Hepatocyte (in vitro differentiated cells): ENCODE results near the gene ALAD. TPM values are rescaled to one million over a fixed set of nuclear protein-coding genes. Genes with fewer than 3 reads are reported as not detected.
"Not testable (repeated sequence)": the region's sequence is repeated elsewhere in the genome, so short reads cannot be mapped to it uniquely, and the experiment has no call there.

Experiments
- DNase-seq: peaks from one replicate; pipeline ENCODE4 v3.0.0-alpha.2; 2016; ENCODE audit warnings: low spot score
- H2AFZ ChIP-seq: fragments of 200-600 bp; sonication (generic); 2 replicates; pipeline ENCODE4 v1.6.0; 2016; ENCODE audit warnings: antibody characterized with exemption, mild to moderate bottlenecking
- H3K27ac ChIP-seq: fragments of 200-600 bp; sonication (generic); 2 replicates; pipeline ENCODE4 v1.5.1; 2016; ENCODE audit warnings: mild to moderate bottlenecking
- H3K27me3 ChIP-seq: fragments of 200-600 bp; sonication (generic); 2 replicates; pipeline ENCODE4 v1.6.1; 2016
- H3K36me3 ChIP-seq: fragments of 200-600 bp; sonication (generic); replicated peaks from 2 replicates; pipeline ENCODE4 v1.5.1; 2016; ENCODE audit warnings: low read depth; ENCODE audit not compliant: insufficient read depth
- H3K4me1 ChIP-seq: fragments of 200-600 bp; sonication (generic); 2 replicates; pipeline ENCODE4 v1.5.1; 2016; ENCODE audit warnings: mild to moderate bottlenecking, moderate library complexity; ENCODE audit not compliant: insufficient read depth
- H3K4me2 ChIP-seq: fragments of 200-600 bp; sonication (generic); 2 replicates; pipeline ENCODE4 v1.6.0; 2016
- H3K4me3 ChIP-seq: fragments of 200-600 bp; sonication (generic); 2 replicates; pipeline ENCODE4 v1.5.1; 2016; ENCODE audit warnings: mild to moderate bottlenecking
- H3K79me2 ChIP-seq: fragments of 200-600 bp; sonication (generic); 2 replicates; pipeline ENCODE4 v1.6.0; 2017; ENCODE audit warnings: mild to moderate bottlenecking
- H3K9me2 ChIP-seq: fragments of 200-600 bp; sonication (generic); replicated peaks from 2 replicates; pipeline ENCODE4 v1.6.0; 2017; ENCODE audit warnings: mild to moderate bottlenecking; ENCODE audit not compliant: insufficient read depth
- H3K9me3 ChIP-seq: fragments of 200-600 bp; sonication (generic); 2 replicates; pipeline ENCODE4 v1.5.1; 2016; ENCODE audit warnings: low read depth, mild to moderate bottlenecking
- H4K20me1 ChIP-seq: fragments of 200-600 bp; sonication (generic); 2 replicates; pipeline ENCODE4 v1.6.0; 2016; ENCODE audit warnings: mild to moderate bottlenecking; ENCODE audit not compliant: insufficient read depth, poor library complexity, severe bottlenecking
- EZH2 ChIP-seq: fragments of 200-600 bp; sonication (generic); IDR thresholded peaks from 2 replicates; pipeline ENCODE4 v1.6.1; 2016; ENCODE audit warnings: antibody characterized with exemption, mild to moderate bottlenecking, borderline replicate concordance
- EZH2phosphoT487 ChIP-seq: fragments of 200-600 bp; sonication (generic); IDR thresholded peaks from one replicate; pipeline ENCODE4 v1.6.1; 2018; ENCODE audit warnings: antibody characterized with exemption, mild to moderate bottlenecking, low read depth, moderate library complexity; ENCODE audit not compliant: unreplicated experiment, severe bottlenecking
- WGBS: methylation state at CpG from one replicate; pipeline ENCODE4 v1.1.6; 2016; ENCODE audit warnings: low lambda C conversion rate; ENCODE audit errors: missing lambda C conversion rate; 5-methylcytosine and 5-hydroxymethylcytosine counted together
- polyA plus RNA-seq: library from polyadenylated mRNA; unstranded; fragments of >200 nt; fragmentation: Nextera tagmentation; extraction: Ambion mirVana; gene quantifications from 2 replicates; pipeline ENCODE4 v1.2.1, GENCODE V29; 2016
- total RNA-seq: library from RNA; depleted of rRNA; stranded (reverse); fragments of >200 nt; gene quantifications from 2 replicates; pipeline ENCODE4 v1.2.3, GENCODE V29; 2014
- TF ChIP-seq, protein P1 (sequence below): fragments of 200-600 bp; sonication (generic); IDR thresholded peaks from 2 replicates; pipeline ENCODE4 v1.5.1; 2016; ENCODE audit warnings: antibody characterized with exemption, mild to moderate bottlenecking; ENCODE audit not compliant: poor library complexity

ALAD gene
- total and polyA plus RNA-seq, 2 experiments from 2014 or later: 27.8 to 43.8 TPM

DNA sequence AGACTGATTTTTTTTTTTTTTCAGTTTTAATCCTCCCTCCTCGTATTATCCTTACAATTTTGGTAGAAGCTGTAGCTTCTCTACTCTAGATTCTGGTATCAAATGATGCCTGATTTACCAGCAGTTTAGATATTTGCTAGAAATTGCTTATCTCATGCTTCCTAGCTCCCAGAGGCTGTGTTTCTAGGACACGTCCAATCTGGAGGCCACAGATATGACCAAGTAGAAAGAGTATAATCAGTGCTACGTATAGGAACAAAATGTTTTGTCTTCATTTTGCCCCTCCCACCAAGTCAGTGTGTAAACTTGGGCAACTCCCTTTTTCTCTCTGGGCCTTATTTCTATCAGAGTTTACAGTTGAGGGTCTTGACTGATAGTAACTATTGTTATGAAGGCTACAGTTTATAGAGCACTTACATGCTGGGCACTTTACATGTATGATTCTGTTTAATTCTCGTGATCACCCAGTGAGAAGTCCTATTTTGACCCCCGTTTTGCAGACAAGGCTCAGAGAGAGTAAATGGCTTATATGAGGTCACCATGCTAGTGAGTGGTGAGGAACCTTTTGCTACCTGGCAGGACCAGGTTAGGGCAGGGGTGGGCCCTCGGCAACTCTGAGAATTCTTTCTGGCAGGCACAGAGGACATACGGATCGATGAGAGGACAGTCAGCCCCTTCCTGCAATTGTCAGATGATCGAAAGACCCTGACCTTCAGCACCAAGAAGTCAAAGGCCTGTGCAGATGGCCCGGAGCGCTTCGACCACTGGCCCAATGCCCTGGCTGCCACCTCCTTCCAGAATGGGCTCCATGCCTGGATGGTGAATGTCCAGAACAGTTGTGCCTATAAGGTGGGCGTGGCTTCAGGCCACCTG lies 31.9 kb downstream of the ALAD start:
- Histone ChIP-seq H3K4me2 (no peak overlapping the region), H3K9me2 (no peaks in the 10 kb centered on the region), H3K27ac (no peak overlapping the region), H3K9me3 (no peaks in the 10 kb centered on the region), H3K4me1 (peaks cover 6% of the 10 kb centered on the region), H4K20me1 (peaks cover 20% of the 10 kb centered on the region), H2AFZ (no peak overlapping the region), H3K79me2 (peaks cover 7% of the 10 kb centered on the region), H3K36me3 (no peaks in the 10 kb centered on the region), H3K27me3 (no peaks in the 10 kb centered on the region), H3K4me3 (no peak overlapping the region)
- DNase-seq: no peak
- TF ChIP-seq, protein P1, sequence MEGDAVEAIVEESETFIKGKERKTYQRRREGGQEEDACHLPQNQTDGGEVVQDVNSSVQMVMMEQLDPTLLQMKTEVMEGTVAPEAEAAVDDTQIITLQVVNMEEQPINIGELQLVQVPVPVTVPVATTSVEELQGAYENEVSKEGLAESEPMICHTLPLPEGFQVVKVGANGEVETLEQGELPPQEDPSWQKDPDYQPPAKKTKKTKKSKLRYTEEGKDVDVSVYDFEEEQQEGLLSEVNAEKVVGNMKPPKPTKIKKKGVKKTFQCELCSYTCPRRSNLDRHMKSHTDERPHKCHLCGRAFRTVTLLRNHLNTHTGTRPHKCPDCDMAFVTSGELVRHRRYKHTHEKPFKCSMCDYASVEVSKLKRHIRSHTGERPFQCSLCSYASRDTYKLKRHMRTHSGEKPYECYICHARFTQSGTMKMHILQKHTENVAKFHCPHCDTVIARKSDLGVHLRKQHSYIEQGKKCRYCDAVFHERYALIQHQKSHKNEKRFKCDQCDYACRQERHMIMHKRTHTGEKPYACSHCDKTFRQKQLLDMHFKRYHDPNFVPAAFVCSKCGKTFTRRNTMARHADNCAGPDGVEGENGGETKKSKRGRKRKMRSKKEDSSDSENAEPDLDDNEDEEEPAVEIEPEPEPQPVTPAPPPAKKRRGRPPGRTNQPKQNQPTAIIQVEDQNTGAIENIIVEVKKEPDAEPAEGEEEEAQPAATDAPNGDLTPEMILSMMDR: no peak
- TF ChIP-seq EZH2: no peak
- no peak for TF ChIP-seq EZH2phosphoT487
- WGBS: 85% methylated on average over 13 of the region's 13 CpGs

DNA sequence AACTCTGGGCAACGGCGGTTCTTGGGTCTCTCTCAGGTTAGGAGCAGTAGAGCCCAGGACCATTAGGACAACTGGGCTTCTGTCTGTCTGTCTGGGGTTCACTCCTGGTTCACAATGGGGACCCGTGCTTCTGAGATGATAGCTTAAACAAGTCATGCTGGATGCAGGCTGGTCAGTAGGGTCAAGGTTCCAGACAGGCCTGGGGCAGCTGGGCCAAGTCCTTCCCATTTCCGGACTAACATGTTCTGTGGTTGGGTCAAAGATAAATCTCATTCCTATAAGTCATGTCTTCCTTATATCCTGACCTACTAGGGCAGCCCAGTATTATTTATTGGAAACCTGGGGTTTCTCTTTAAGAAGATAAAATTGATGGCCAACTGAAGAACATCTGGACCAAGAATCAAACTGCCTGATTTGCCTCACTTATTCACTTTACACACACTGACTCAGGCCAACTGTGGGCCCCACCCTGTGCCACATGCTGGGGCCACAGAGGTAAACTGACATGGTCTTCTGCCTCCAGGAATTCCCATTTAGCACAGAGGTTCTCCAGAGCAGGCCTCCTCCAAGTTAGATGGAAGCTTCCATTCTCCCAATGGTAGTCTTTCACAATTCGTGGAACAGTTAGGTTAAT lies 32.6 kb downstream of the ALAD start:
- no peak overlapping the region for H2AFZ ChIP-seq
- peaks cover 12% of the 10 kb centered on the region for H4K20me1 ChIP-seq
- 95% methylated on average over 5 of the region's 5 CpGs for WGBS
- no peak for DNase-seq
- no peaks in the 10 kb centered on the region for H3K36me3 ChIP-seq
- H3K27ac ChIP-seq: no peak overlapping the region
- no peaks in the 10 kb centered on the region for H3K79me2 ChIP-seq
- no peak overlapping the region for H3K4me2 ChIP-seq
- H3K27me3 ChIP-seq: no peaks in the 10 kb centered on the region
- TF ChIP-seq, protein P1: no peak
- TF ChIP-seq EZH2phosphoT487 (no peak), EZH2 (no peak)
- H3K9me3 ChIP-seq: no peaks in the 10 kb centered on the region
- no peaks in the 10 kb centered on the region for H3K4me1 ChIP-seq
- no peaks in the 10 kb centered on the region for H3K9me2 ChIP-seq
- no peak overlapping the region for H3K4me3 ChIP-seq

DNA sequence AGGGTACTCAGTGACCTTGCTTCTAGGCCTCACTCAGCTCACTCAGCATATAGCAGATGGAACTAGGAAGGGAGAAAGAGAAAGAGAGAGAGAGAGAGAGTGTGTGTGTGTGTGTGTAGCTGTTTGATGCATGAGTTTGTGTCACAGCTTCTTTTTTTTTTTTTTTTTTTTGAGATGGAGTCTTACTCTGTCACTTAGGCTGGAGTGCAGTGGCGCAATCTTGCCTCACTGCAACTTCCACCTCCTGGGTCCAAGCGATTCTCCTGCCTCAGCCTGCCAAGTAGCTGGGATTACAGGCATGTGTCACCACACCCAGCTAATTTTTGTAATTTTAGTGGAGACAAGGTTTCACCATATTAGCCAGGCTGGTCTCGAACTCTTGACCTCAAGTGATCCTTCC lies 35.4 kb downstream of the ALAD start:
- not testable (repeated sequence) for H3K27ac ChIP-seq, H3K36me3 ChIP-seq, H3K9me2 ChIP-seq, H3K9me3 ChIP-seq, H3K79me2 ChIP-seq, H3K4me2 ChIP-seq, H3K4me3 ChIP-seq, H3K4me1 ChIP-seq, H2AFZ ChIP-seq, DNase-seq, H3K27me3 ChIP-seq, H4K20me1 ChIP-seq
- WGBS: 98% methylated on average over 3 of the region's 3 CpGs

DNA sequence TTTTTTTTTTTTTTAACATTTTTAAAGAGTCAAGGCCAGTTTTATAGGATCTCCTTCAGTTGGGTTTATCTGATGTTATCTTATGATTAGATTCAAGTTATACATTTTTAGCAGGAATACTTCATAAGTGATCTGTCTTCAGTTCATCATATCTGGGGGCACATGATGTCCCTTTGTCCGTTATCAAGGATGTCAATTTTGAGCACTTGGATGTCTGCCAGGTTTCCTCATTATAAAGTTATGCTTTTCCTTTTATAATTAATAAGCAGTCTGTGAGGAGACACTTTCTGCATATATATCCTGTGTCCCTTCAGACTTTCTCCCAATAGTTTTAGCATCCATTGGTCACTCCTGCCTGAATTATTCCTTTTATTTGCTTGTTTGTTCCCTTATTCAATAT lies 36.1 kb downstream of the ALAD start:
- H3K9me3 ChIP-seq: no peaks in the 10 kb centered on the region
- no peak overlapping the region for H3K4me3 ChIP-seq
- H4K20me1 ChIP-seq: no peaks in the 10 kb centered on the region
- H3K27me3 ChIP-seq: no peaks in the 10 kb centered on the region
- H3K4me2 ChIP-seq: no peak overlapping the region
- H3K36me3 ChIP-seq: no peaks in the 10 kb centered on the region
- TF ChIP-seq, protein P1: no peak
- no peak for TF ChIP-seq EZH2phosphoT487
- no peak for TF ChIP-seq EZH2
- DNase-seq: no peak
- no peaks in the 10 kb centered on the region for H3K79me2 ChIP-seq
- peaks cover 6% of the 10 kb centered on the region for H3K4me1 ChIP-seq
- 77% methylated on average over 1 of the region's 1 CpG for WGBS
- H3K9me2 ChIP-seq: no peaks in the 10 kb centered on the region
- no peak overlapping the region for H2AFZ ChIP-seq
- no peak overlapping the region for H3K27ac ChIP-seq
